ENCODE results near the gene SPANXN1.
"Not testable (repeated sequence)": the region's sequence is repeated elsewhere in the genome, so short reads cannot be mapped to it uniquely, and the experiment has no call there.

The SPANXN1 gene

GRCh38 chrX:145247203-145247602 is at the start of gene SPANXN1:
SPANXN1 (plus strand) TSS chrX:145247503; CDS start chrX:145247587, 84 bp downstream.
- DNase-seq, result not testable (repeated sequence)

- DNase-seq, result no peak
These were observed 48.2 kb upstream of the SPANXN1 start for GRCh38 chrX:145199078-145199477.

GRCh38 chrX:145213504-145213903 is 33.8 kb upstream of the SPANXN1 start:
- peak; percentile 13 for DNase-seq

- DNase-seq, result no peak
These were observed 44.9 kb downstream of the SPANXN1 start for GRCh38 chrX:145292218-145292617.

Data from NCI-H1105 treated with DMSO at 0.1 percent for 48 hours (cell line).